Stimulated activated CD4-positive, alpha-beta T cell treated with anti-CD3 and anti-CD28 coated beads, TNF-alpha, amount 100 ng/mL, for 4 hours (primary cell): ENCODE data around the gene SLC6A3.
"Not testable (repeated sequence)": the region's sequence is repeated elsewhere in the genome, so short reads cannot be mapped to it uniquely, and the experiment has no call there.

Source experiments
- DNase-seq, 3 experiments: peaks; one replicate each; pipeline ENCODE4 v3.0.0-alpha.2; 2020; ENCODE audit warnings: low read depth in 3 of 3

SLC6A3 gene

GRCh38 chr5:1478271-1479035, 33.2 kb upstream of the SLC6A3 start:
- no peak for DNase-seq

- DNase-seq = no peak
Measured at GRCh38 chr5:1477341-1477740, 32.1 kb upstream of the SLC6A3 start.

- DNase-seq = no peak
Measured at GRCh38 chr5:1476967-1477310, 31.7 kb upstream of the SLC6A3 start.

- no peak for DNase-seq
Measured at GRCh38 chr5:1476181-1476966, 31.1 kb upstream of the SLC6A3 start.

- DNase-seq = not testable (repeated sequence)
Measured at GRCh38 chr5:1475544-1475900, 30.3 kb upstream of the SLC6A3 start.

GRCh38 chr5:1474866-1475543, 29.8 kb upstream of the SLC6A3 start:
- no peak for DNase-seq

GRCh38 chr5:1474183-1474839, 29.1 kb upstream of the SLC6A3 start:
- DNase-seq = no peak

GRCh38 chr5:1473746-1474145, 28.5 kb upstream of the SLC6A3 start:
- DNase-seq = no peak

GRCh38 chr5:1472964-1473628, 27.9 kb upstream of the SLC6A3 start:
- no peak for DNase-seq

- no peak for DNase-seq
Measured at GRCh38 chr5:1471997-1472963, 27.0 kb upstream of the SLC6A3 start.

GRCh38 chr5:1471240-1471853, 26.1 kb upstream of the SLC6A3 start:
- no peak for DNase-seq

GRCh38 chr5:1470762-1471211, 25.5 kb upstream of the SLC6A3 start:
- no peak for DNase-seq

- no peak for DNase-seq
Measured at GRCh38 chr5:1468629-1469527, 23.6 kb upstream of the SLC6A3 start.

- no peak for DNase-seq
Measured at GRCh38 chr5:1468247-1468612, 23.0 kb upstream of the SLC6A3 start.

GRCh38 chr5:1467341-1468246, 22.4 kb upstream of the SLC6A3 start:
- no peak for DNase-seq

GRCh38 chr5:1466631-1467265, 21.5 kb upstream of the SLC6A3 start:
- no peak for DNase-seq

GRCh38 chr5:1465966-1466471, 20.8 kb upstream of the SLC6A3 start:
- no peak for DNase-seq
